SK-N-SH (cell line): ENCODE data around the gene C22orf15. TPM values are rescaled to one million over a fixed set of nuclear protein-coding genes. Genes with fewer than 3 reads are reported as not detected.
A peak's percentile ranks its signal among the peaks of the same experiment; 100 is the strongest.

ENCODE experiments used
- CTCF ChIA-PET: fragments of 300-600, 350-600 bp; formaldehyde crosslinking; extraction: SDS; loops from one replicate; lab custom pipeline; 2021; lab: Yijun Ruan, JAX
- POLR2A ChIA-PET: fragments of 350-600 bp; sonication (Branson Sonifier 250); formaldehyde crosslinking; extraction: SDS; loops from one replicate; lab custom pipeline; 2020; ENCODE audit warnings: antibody characterized with exemption, inconsistent platforms; lab: Yijun Ruan, JAX
- DNase-seq: peaks from one replicate; pipeline ENCODE4 v3.0.0; 2012
- H2AFZ ChIP-seq: fragments of 200-600 bp; sonication (generic); 2 replicates; pipeline ENCODE4 v1.8.1; 2016; ENCODE audit warnings: antibody characterized with exemption, mild to moderate bottlenecking, low read depth
- H3F3A ChIP-seq: fragments of 200-600 bp; sonication (generic); replicated peaks from 2 replicates; pipeline ENCODE3; 2016; ENCODE audit warnings: antibody characterized with exemption, mild to moderate bottlenecking; ENCODE audit not compliant: insufficient read depth
- H3K27ac ChIP-seq, 2 experiments: fragments of 200-500 bp in 1 of 2; fragments of 200-600 bp in 1 of 2; sonication (Bioruptor generic) in 1 of 2; sonication (generic), shearing (Covaris generic) in 1 of 2; 2 replicates each; pipeline versions ENCODE4 v1.5.1 to v1.6.1; 2014 to 2016; ENCODE audit warnings: low read depth in 2 of 2, inconsistent platforms in 1 of 2, low read length in 1 of 2, mild to moderate bottlenecking in 1 of 2, mixed read lengths in 1 of 2
- H3K27me3 ChIP-seq: fragments of 200-600 bp; sonication (generic), shearing (Covaris generic); 2 replicates; pipeline ENCODE4 v1.6.1; 2016; ENCODE audit warnings: mixed run types; ENCODE audit not compliant: insufficient read depth
- H3K36me3 ChIP-seq, 2 experiments: fragments of 200-500 bp in 1 of 2; fragments of 200-600 bp in 1 of 2; sonication (Bioruptor generic) in 1 of 2; sonication (generic) in 1 of 2; replicated peaks in 1 of 2; 2 replicates each; pipeline versions ENCODE3 to v1.5.1; 2014 to 2016; ENCODE audit warnings: low read length in 1 of 2, mild to moderate bottlenecking in 1 of 2; ENCODE audit not compliant: insufficient read depth in 2 of 2, control insufficient read depth in 1 of 2
- H3K4me1 ChIP-seq, 2 experiments: fragments of 200-500 bp in 1 of 2; fragments of 200-600 bp in 1 of 2; sonication (Bioruptor generic) in 1 of 2; sonication (generic), shearing (Covaris generic) in 1 of 2; 2 replicates each; pipeline versions ENCODE4 v1.5.1 to v1.6.1; 2014 to 2016; ENCODE audit warnings: low read depth in 1 of 2, low read length in 1 of 2, mixed run types in 1 of 2; ENCODE audit not compliant: insufficient read depth in 2 of 2, control insufficient read depth in 1 of 2
- H3K4me2 ChIP-seq: fragments of 200-600 bp; sonication (generic), shearing (Covaris generic); 2 replicates; pipeline ENCODE4 v1.6.1; 2017; ENCODE audit warnings: mixed run types
- H3K4me3 ChIP-seq, 2 experiments: fragments of 200-500 bp in 1 of 2; fragments of 200-600 bp in 1 of 2; sonication (Bioruptor generic) in 1 of 2; sonication (generic), shearing (Covaris generic) in 1 of 2; 2 replicates each; pipeline versions ENCODE4 v1.5.1 to v1.8.1; 2014 to 2016; ENCODE audit warnings: low read depth in 2 of 2, inconsistent platforms in 1 of 2, low read length in 1 of 2, mild to moderate bottlenecking in 1 of 2, mixed read lengths in 1 of 2, moderate library complexity in 1 of 2
- H3K79me2 ChIP-seq: fragments of 200-600 bp; sonication (generic); 2 replicates; pipeline ENCODE4 v1.8.1; 2017; ENCODE audit warnings: mild to moderate bottlenecking; ENCODE audit not compliant: insufficient read depth
- H3K9ac ChIP-seq: fragments of 200-600 bp; sonication (generic); 2 replicates; pipeline ENCODE4 v1.6.1; 2017; ENCODE audit warnings: mixed run types
- H3K9me2 ChIP-seq: fragments of 200-600 bp; sonication (generic); 2 replicates; pipeline ENCODE4 v1.6.1; 2017; ENCODE audit warnings: mixed run types
- H3K9me3 ChIP-seq: fragments of 200-600 bp; sonication (generic); 2 replicates; pipeline ENCODE4 v1.6.1; 2017; ENCODE audit warnings: mixed run types, mild to moderate bottlenecking, moderate library complexity
- H4K20me1 ChIP-seq: fragments of 200-600 bp; sonication (generic); 2 replicates; pipeline ENCODE4 v1.6.1; 2017; ENCODE audit warnings: mild to moderate bottlenecking, mixed run types; ENCODE audit not compliant: insufficient read depth
- ELF1 ChIP-seq: IDR thresholded peaks from 2 replicates; pipeline ENCODE4 v1.4.0; 2012
- EZH2phosphoT487 ChIP-seq: fragments of 200-600 bp; sonication (generic); IDR thresholded peaks from 2 replicates; pipeline ENCODE4 v1.6.1; 2017; ENCODE audit warnings: low read depth, mixed run types, mild to moderate bottlenecking, antibody characterized with exemption, moderate library complexity, borderline replicate concordance
- FOSL2 ChIP-seq: IDR thresholded peaks from 2 replicates; pipeline ENCODE4 v1.4.0; 2012; ENCODE audit warnings: low read depth, mild to moderate bottlenecking, moderate library complexity, borderline replicate concordance
- FOXM1 ChIP-seq: IDR thresholded peaks from 2 replicates; pipeline ENCODE4 v1.4.0; 2012; ENCODE audit warnings: low read depth, mild to moderate bottlenecking
- GABPA ChIP-seq: IDR thresholded peaks from 2 replicates; pipeline ENCODE4 v1.4.0; 2012; ENCODE audit warnings: low read depth, mild to moderate bottlenecking
- IRF3 ChIP-seq: fragments of 150-350 bp; IDR thresholded peaks from 2 replicates; pipeline ENCODE4 v1.6.1; 2016; ENCODE audit warnings: mild to moderate bottlenecking, low read depth, low read length
- JUND ChIP-seq: IDR thresholded peaks from 2 replicates; pipeline ENCODE4 v1.4.0; 2012
- MAX ChIP-seq: IDR thresholded peaks from 2 replicates; pipeline ENCODE4 v1.4.0; 2012; ENCODE audit warnings: low read depth
- NRF1 ChIP-seq: IDR thresholded peaks from 2 replicates; pipeline ENCODE4 v1.6.1; 2012; ENCODE audit warnings: low read depth, mild to moderate bottlenecking, low read length
- PBX3 ChIP-seq: IDR thresholded peaks from 2 replicates; pipeline ENCODE4; 2012
- POLR2AphosphoS5 ChIP-seq: IDR thresholded peaks from 2 replicates; pipeline ENCODE4 v1.6.1; 2012; ENCODE audit warnings: low read depth, low read length
- RCOR1 ChIP-seq: fragments of 150-350 bp; IDR thresholded peaks from 2 replicates; pipeline ENCODE4 v1.6.1; 2017; ENCODE audit warnings: antibody characterized with exemption, low read length
- REST ChIP-seq: IDR thresholded peaks from 2 replicates; pipeline ENCODE4 v1.6.1; 2012; ENCODE audit warnings: mild to moderate bottlenecking, low read depth, low read length, moderate library complexity
- RFX5 ChIP-seq: IDR thresholded peaks from 2 replicates; pipeline ENCODE4 v1.6.1; 2012; ENCODE audit warnings: mild to moderate bottlenecking, improper control_type of control experiment, low read length
- TAF1 ChIP-seq: IDR thresholded peaks from 2 replicates; pipeline ENCODE4 v1.6.1; 2012; ENCODE audit warnings: low read depth, mild to moderate bottlenecking, low read length, moderate library complexity, borderline replicate concordance
- TCF12 ChIP-seq: IDR thresholded peaks from 2 replicates; pipeline ENCODE4 v1.4.0; 2012
- USF1 ChIP-seq: IDR thresholded peaks from 2 replicates; pipeline ENCODE4 v1.4.0; 2012; ENCODE audit warnings: low read depth, borderline replicate concordance
- WGBS: methylation state at CpG from one replicate; pipeline ENCODE4 v1.1.6; 2017; ENCODE audit warnings: low lambda C conversion rate; 5-methylcytosine and 5-hydroxymethylcytosine counted together
- polyA plus RNA-seq, 3 experiments: library from polyadenylated mRNA; depleted of rRNA; stranded (reverse); fragments of >200 nt; gene quantifications; 2 replicates each; pipeline ENCODE4 v1.2.3, GENCODE V29; 2012

C22orf15 gene
- polyA plus RNA-seq, 1 of the 3 experiments (the other 2 are of a cell fraction): 1.6 TPM

- DNase-seq: no peak
- Histone ChIP-seq H3K4me1 (peaks cover 0 to 6% of the 10 kb centered on the region in 2 experiments; a peak in 1 of 4 replicates), H3K9me2 (no peaks in the 10 kb centered on the region), H3K79me2 (peaks cover 17% of the 10 kb centered on the region), H3K4me2 (peak overlapping the region; percentile 86), H3K4me3 (peak overlapping the region; percentile 65 to 84; a peak in 2 of 4 replicates), H3K9me3 (no peaks in the 10 kb centered on the region), H3K36me3 (peaks cover 8 to 11% of the 10 kb centered on the region in 2 experiments), H2AFZ (no peak overlapping the region), H3K27me3 (no peaks in the 10 kb centered on the region), H3F3A (no peaks in the 10 kb centered on the region), H3K27ac (no peak overlapping the region), H4K20me1 (no peaks in the 10 kb centered on the region), H3K9ac (peak overlapping the region; percentile 84; the same call in 1 of the 2 replicates)
- WGBS: 94% methylated on average over 18 of the region's 18 CpGs
- TF ChIP-seq POLR2AphosphoS5 (no peak), IRF3 (no peak)
- POLR2A ChIA-PET: no interaction called here
- CTCF ChIA-PET: interaction anchor here (2.0 to 2.2 kb wide), 2 partner anchors 31 to 51 kb away, joined by 5 to 11 read pairs; partner anchors contain the start of gene CHCHD10
Measured at GRCh38 chr22:23715806-23716375, 46.9 kb upstream of the C22orf15 start.

GRCh38 chr22:23716811-23717801, 45.7 kb upstream of the C22orf15 start:
- H3K4me1 ChIP-seq: peaks cover 0 to 6% of the 10 kb centered on the region in 2 experiments; a peak in 1 of 4 replicates
- no peaks in the 10 kb centered on the region for H3F3A ChIP-seq
- POLR2A ChIA-PET: no interaction called here
- no peaks in the 10 kb centered on the region for H3K9me2 ChIP-seq
- WGBS: 6% methylated on average over 22 of the region's 84 CpGs
- peak overlapping the region; percentile 84 for H3K9ac ChIP-seq
- CTCF ChIA-PET: interaction anchor here (1.0 to 2.2 kb wide), 4 partner anchors 14 to 132 kb away, joined by 5 to 11 read pairs (median 6); partner anchors contain the start of gene CHCHD10
- H4K20me1 ChIP-seq: no peaks in the 10 kb centered on the region
- H2AFZ ChIP-seq: peak overlapping the region; percentile 96
- H3K4me3 ChIP-seq: peak overlapping the region; percentile 65 to 84
- H3K9me3 ChIP-seq: no peaks in the 10 kb centered on the region
- peak overlapping the region; percentile 86 for H3K4me2 ChIP-seq
- peaks cover 17% of the 10 kb centered on the region for H3K79me2 ChIP-seq
- peaks cover 6 to 7% of the 10 kb centered on the region in 2 experiments for H3K36me3 ChIP-seq
- H3K27me3 ChIP-seq: no peaks in the 10 kb centered on the region
- peak overlapping the region; percentile 45 to 46; a peak in 2 of 4 replicates for H3K27ac ChIP-seq
- peak; percentile 96 for DNase-seq
- TF ChIP-seq FOXM1: no peak
- TF ChIP-seq MAX: peak; percentile 83; the same call in 1 of the 2 replicates
- TF ChIP-seq GABPA: no peak
- TF ChIP-seq POLR2AphosphoS5: peak; percentile 87
- TF ChIP-seq PBX3: no peak
- 0 out of 2 replicates have a peak, but pooled peaks have one; percentile 37 for TF ChIP-seq ELF1
- TF ChIP-seq NRF1: peak; percentile 70
- no peak for TF ChIP-seq RFX5
- no peak for TF ChIP-seq JUND
- TF ChIP-seq REST: no peak
- no peak for TF ChIP-seq EZH2phosphoT487
- TF ChIP-seq TCF12: no peak
- TF ChIP-seq FOSL2: no peak
- TF ChIP-seq RCOR1: no peak
- TF ChIP-seq TAF1: no peak
- peak; percentile 94 for TF ChIP-seq USF1
